Retinal pigment epithelial cell (primary cell): ENCODE data around the gene SBF1.

Experiments used
- DNase-seq: peaks from one replicate; pipeline ENCODE4 v3.0.0-alpha.2; 2010; ENCODE audit warnings: low read depth
- H3K4me3 ChIP-seq: 2 replicates; pipeline ENCODE4 v1.5.1; 2011; ENCODE audit warnings: mild to moderate bottlenecking, low read length, control low read depth, moderate library complexity
- TF ChIP-seq, protein P1 (sequence below): conservative IDR thresholded peaks from 2 replicates; pipeline ENCODE4 v1.5.1; 2011; ENCODE audit warnings: low read depth, low read length, control low read depth, inconsistent platforms

Gene SBF1

DNA sequence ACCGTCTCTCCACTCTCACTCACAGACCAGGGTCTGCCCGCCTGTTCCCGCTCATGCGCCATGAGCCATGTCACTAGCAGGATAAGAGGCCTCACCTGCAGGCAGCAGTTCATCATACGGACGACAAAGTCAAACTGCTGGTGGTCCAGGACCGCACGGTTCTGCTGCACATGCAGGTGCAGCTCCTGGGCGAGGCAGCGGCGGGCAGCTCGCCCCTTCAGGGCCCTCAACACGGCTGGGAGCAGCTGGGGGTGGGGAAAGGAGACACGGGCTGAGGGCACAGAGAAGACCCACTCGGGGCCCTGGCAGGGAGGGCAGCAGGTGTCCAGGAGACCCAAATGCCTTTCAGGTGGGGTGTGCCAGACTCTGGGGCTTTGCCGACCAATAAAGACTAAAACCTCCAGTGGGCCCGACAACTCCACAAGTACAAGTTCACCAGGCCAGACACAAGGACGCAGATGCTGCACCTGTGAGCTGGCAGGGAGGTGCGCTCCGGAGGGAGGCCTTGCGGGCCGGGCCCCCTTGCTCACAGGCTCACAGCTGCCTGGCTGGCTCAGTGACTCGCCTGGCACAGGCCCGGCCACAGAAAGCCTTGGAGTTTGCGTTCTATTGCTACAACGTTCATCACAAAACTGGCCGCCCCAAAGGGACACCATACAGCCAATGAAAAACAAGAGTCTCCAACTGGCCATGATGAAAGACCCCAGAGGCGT, 11.5 kb downstream of the SBF1 start:
- TF ChIP-seq, protein P1, sequence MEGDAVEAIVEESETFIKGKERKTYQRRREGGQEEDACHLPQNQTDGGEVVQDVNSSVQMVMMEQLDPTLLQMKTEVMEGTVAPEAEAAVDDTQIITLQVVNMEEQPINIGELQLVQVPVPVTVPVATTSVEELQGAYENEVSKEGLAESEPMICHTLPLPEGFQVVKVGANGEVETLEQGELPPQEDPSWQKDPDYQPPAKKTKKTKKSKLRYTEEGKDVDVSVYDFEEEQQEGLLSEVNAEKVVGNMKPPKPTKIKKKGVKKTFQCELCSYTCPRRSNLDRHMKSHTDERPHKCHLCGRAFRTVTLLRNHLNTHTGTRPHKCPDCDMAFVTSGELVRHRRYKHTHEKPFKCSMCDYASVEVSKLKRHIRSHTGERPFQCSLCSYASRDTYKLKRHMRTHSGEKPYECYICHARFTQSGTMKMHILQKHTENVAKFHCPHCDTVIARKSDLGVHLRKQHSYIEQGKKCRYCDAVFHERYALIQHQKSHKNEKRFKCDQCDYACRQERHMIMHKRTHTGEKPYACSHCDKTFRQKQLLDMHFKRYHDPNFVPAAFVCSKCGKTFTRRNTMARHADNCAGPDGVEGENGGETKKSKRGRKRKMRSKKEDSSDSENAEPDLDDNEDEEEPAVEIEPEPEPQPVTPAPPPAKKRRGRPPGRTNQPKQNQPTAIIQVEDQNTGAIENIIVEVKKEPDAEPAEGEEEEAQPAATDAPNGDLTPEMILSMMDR = no peak
- DNase-seq = no peak
- H3K4me3 ChIP-seq = no peak overlapping the region

DNA sequence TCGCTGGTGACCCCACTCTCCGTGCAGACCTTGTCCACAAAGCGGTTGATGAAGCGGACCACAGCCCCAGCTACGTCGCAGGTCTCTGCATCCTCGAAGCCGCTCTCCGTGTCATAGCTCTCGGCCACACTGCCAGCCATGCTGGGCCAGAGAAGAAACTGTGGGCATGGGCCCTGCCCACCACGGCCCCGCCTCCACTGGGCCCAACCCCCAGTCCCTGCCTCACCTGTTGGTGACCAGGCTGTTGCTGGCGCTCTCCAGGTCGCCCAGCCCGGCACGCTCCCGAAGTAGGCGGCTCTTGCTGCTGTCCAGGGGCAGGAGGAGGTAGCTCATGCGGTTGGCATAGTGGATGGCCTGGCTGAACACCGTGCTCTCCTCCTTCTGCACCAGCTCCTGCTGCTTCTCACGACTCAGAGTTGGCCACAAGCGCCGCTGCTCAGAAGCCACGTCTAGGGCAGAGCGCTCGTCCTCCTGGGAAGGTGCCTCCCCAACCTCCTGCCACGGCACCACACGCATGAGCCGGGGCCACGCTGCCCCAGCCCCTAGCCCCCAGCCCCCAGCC, 12.8 kb downstream of the SBF1 start:
- DNase-seq = no peak
- H3K4me3 ChIP-seq = no peak overlapping the region
- TF ChIP-seq, protein P1 = no peak

DNA sequence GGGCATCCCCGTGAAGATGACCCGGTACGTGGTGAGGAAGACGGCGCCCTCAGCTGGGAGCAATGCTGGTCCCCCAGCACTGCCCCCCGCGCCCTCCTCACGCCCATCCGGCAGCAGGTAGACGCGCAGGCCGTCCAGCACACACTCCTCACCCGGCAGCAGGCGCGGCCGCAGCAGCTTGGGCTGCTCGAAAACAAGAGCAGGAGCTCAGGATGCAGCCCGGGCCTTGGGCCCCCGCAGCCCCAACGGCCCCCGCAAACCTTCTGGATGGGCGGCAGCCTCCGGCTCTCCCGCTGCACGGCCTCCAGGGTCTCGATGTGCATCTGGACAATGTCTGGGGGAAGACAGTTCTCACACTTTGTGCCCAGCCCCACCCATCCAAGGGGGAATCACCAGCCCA, 13.3 kb downstream of the SBF1 start:
- no peak for DNase-seq
- H3K4me3 ChIP-seq = no peak overlapping the region
- TF ChIP-seq, protein P1 = no peak

DNA sequence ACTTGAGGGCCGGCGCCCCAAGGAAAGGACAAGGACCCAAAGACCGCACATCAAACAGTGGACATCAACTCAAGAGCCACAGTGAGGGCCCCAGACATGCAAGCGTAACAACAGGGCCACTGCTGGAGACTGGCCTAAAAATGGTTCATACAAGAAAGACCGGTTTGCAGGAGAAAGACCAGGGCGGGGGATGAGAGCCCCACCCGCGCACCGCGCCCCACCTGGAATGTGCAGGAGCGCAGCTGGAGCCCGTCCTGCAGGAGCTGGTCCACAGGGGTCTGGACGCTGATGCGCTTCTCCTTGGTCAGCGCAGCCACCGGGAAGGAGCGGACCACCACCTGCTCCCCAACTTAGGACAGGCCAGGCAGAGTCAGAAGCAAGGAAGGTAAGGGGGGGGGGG, 13.9 kb downstream of the SBF1 start:
- no peak for DNase-seq
- H3K4me3 ChIP-seq = no peak overlapping the region
- TF ChIP-seq, protein P1 = no peak

DNA sequence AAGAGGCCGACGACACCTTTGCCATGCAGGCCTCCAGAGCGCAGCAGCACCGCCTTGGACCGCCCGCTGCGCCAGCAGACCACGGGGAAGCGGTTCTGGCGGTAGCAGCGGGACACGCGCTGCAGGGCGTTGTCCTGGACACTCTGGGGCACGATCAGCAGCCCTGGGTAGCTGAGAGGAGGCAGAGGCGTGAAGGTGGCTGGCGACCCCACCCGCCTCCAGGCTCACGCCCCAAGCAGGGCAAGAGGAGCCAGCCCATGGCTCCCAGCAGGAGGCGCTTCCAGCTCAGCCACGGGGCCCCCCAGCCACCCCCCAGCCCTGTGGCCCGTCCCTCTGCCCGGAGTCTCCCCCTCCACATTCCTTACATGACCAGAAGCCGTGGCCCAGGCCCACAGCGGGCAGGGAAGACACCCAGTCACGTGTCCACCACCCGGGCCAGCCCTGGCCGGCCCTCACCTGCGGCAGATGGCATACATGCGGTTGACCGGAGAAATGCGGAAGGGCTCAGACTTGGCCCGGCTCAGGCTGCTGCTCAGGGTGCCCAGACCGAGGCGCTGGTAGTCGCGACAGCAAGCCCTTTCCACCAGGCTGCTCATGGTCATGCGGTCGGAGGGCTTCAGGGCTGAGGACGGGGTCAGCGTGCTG, 15.2 kb downstream of the SBF1 start:
- H3K4me3 ChIP-seq = no peak overlapping the region
- TF ChIP-seq, protein P1 = no peak
- DNase-seq = no peak

DNA sequence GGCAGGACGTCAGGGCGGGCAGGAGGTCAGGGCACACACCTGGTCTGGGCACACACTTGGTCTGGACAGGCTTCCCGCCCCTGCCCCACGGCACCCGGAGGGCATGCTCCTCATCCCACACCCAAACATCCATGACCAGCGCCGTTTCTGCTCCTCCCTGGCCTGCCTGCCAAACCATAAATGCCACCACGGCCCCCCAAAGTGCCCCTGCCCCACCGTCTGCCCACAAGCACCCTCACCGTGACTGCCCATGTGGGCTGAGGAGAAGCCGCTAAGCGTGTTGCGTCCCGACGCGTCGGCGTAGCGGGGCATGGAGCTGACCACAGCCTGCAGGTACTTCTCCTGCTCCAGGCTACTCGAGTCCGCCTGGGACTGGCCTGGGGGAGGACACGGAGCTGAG, 15.8 kb downstream of the SBF1 start:
- H3K4me3 ChIP-seq = no peak overlapping the region
- DNase-seq = no peak
- TF ChIP-seq, protein P1 = no peak
